Stimulated activated CD8-positive, alpha-beta memory T cell treated with anti-CD3 and anti-CD28 coated beads, Interleukin-4, amount 100 ng/mL, for 48 hours (primary cell): ENCODE data around the gene SMG7.

Experiments
- DNase-seq: peaks from one replicate; pipeline ENCODE4 v3.0.0-alpha.2; 2020

SMG7 gene

DNA sequence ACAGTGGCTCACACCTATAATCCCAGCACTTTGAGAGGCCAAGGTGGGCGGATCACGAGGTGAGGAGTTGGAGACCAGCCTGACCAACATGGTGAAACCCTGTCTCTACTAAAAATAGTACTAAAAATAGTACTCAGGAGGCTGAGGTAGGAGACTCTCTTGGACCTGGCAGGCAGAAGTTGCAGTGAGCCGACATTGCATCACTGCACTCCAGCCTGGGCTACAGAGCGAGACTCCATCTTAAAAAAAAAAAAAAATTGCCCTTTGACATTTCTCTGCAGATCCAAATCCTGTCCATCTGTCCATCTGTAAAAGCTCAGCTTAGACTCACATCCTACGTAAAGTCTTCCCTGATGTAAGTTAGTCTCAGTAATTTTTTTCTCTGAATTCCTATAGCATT, 124.2 kb downstream of the SMG7 start:
- DNase-seq: no peak

- DNase-seq: no peak
Observed at GRCh38 chr1:183597656-183598347, 125.5 kb downstream of the SMG7 start.

GRCh38 chr1:183598386-183598785, 126.1 kb downstream of the SMG7 start:
- DNase-seq: no peak

DNA sequence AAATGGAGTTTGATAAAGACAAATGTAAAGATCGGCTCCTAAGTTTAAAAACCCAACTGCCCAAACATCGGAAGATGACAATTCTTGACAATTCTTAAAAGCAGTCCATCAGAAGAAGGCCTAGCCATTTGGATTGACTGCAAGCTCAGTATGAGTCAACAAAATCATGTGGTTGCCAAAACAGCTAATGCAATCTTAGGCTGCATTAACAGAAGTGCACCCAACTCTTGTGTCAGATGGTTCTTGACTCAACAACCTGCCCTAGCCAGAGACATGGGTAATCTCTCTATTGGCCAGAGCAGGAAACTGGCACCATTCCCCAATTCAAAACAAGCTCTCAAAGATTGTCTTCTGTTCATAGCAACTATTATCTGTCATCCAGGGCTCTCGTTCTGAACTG, 127.8 kb downstream of the SMG7 start:
- no peak for DNase-seq

DNA sequence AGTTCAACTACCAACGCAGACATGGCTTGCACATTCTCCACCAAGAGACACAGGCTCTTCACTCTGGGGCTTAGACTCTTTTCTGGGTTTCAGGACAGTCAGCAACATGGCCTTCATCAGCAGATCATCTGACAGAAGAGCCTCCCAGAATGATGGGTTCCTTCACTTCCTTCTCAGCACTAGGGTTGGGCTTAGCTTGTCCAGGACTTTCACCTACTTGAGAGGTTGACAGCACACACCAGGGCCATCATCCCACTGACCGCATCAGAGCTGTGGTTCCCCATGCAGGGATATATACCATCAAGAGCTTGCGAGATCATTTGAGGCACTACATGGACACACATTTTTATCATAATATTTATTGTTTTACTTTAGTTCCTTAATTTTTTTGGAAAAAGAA, 128.3 kb downstream of the SMG7 start:
- no peak for DNase-seq

GRCh38 chr1:183602510-183602909, 130.2 kb downstream of the SMG7 start:
- DNase-seq: no peak
